ENCODE data around the gene CCSER2.

CCSER2 gene

GRCh38 chr10:84331091-84331490 lies 2.7 kb downstream of the CCSER2 start:
- TF ChIP-seq CTCF (IDR thresholded peaks at IDR 0.05) = no peak
- TF ChIP-seq ZFX (IDR thresholded peaks at IDR 0.05; ENCODE audit: borderline replicate concordance) = no peak
- no peak overlapping the region for H3K27ac ChIP-seq

GRCh38 chr10:84333864-84334451 lies 5.6 kb downstream of the CCSER2 start:
- no peak for TF ChIP-seq ZFX (IDR thresholded peaks at IDR 0.05; ENCODE audit: borderline replicate concordance)
- TF ChIP-seq CTCF (IDR thresholded peaks at IDR 0.05) = no peak
- H3K27ac ChIP-seq = no peak overlapping the region

GRCh38 chr10:84334811-84335210 lies 6.4 kb downstream of the CCSER2 start:
- H3K27ac ChIP-seq = no peak overlapping the region

GRCh38 chr10:84335516-84335915 lies 7.1 kb downstream of the CCSER2 start:
- TF ChIP-seq CTCF (IDR thresholded peaks at IDR 0.05) = no peak
- H3K27ac ChIP-seq = no peak overlapping the region

More at GRCh38 chr10:84334811-84335210, 6.4 kb downstream of the CCSER2 start:
- TF ChIP-seq CTCF (IDR thresholded peaks at IDR 0.05) = no peak
- TF ChIP-seq ZFX (IDR thresholded peaks at IDR 0.05; ENCODE audit: borderline replicate concordance) = no peak

GRCh38 chr10:84336406-84337090 lies 8.2 kb downstream of the CCSER2 start:
- TF ChIP-seq CTCF (IDR thresholded peaks at IDR 0.05) (no peak), ZFX (IDR thresholded peaks at IDR 0.05; ENCODE audit: borderline replicate concordance) (no peak)
- H3K27ac ChIP-seq = no peak overlapping the region

GRCh38 chr10:84337199-84337598 lies 8.8 kb downstream of the CCSER2 start:
- H3K27ac ChIP-seq = no peak overlapping the region

More at GRCh38 chr10:84337199-84337598, 8.8 kb downstream of the CCSER2 start:
- TF ChIP-seq ZFX (IDR thresholded peaks at IDR 0.05; ENCODE audit: borderline replicate concordance) (no peak), CTCF (IDR thresholded peaks at IDR 0.05) (no peak)
